IPS-15b (cell line): ENCODE results near the gene CRABP2.

Source experiments
- H3K27me3 ChIP-seq: one replicate; pipeline ENCODE4 v1.6.1; 2013; ENCODE audit warnings: low read length; ENCODE audit not compliant: control insufficient read depth, insufficient read depth
- H3K36me3 ChIP-seq: one replicate; pipeline ENCODE4 v1.6.1; 2013; ENCODE audit warnings: low read length; ENCODE audit not compliant: control insufficient read depth, insufficient read depth
- H3K4me1 ChIP-seq: one replicate; pipeline ENCODE4 v1.6.1; 2013; ENCODE audit warnings: mild to moderate bottlenecking, low read length; ENCODE audit not compliant: control insufficient read depth, insufficient read depth
- H3K4me3 ChIP-seq: one replicate; pipeline ENCODE4 v1.5.1; 2013; ENCODE audit warnings: low read depth, low read length
- H3K9ac ChIP-seq: one replicate; pipeline ENCODE4 v1.6.1; 2013; ENCODE audit warnings: low read depth, mild to moderate bottlenecking, low read length
- H3K9me3 ChIP-seq: one replicate; pipeline ENCODE4 v1.6.1; 2013; ENCODE audit warnings: mild to moderate bottlenecking, low read length; ENCODE audit not compliant: control insufficient read depth, insufficient read depth

The CRABP2 gene

DNA sequence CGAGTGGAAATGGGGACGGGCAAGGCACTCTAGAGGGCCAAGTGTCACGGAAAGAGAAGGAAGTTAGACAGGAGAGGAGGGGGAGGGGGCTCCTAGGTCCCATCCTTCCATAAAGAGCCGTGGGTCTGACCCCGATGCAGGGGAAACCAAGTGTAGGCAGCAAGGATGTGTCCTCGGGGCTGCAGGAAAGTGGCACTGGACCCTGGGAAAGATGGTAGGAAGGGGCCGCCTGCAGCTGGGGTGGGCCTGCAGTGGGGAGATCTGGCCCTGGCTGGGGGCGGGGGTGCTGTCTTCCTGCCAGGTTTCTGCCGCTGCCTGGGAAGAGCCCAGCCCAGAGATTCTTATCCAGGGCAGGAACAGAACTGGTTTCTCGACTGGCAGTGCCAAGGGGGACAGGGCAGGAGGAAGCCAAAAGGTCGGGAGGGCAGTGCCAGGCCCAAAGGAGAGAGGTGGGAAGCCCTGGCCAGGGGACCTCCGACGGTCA lies 12.9 kb downstream of the CRABP2 start:
- peaks cover 37% of the 10 kb centered on the region for H3K4me1 ChIP-seq
- peak overlapping the region; percentile 48 for H3K4me3 ChIP-seq
- no peaks in the 10 kb centered on the region for H3K36me3 ChIP-seq
- H3K9me3 ChIP-seq: no peaks in the 10 kb centered on the region
- peak overlapping the region; percentile 47 for H3K9ac ChIP-seq
- no peaks in the 10 kb centered on the region for H3K27me3 ChIP-seq

DNA sequence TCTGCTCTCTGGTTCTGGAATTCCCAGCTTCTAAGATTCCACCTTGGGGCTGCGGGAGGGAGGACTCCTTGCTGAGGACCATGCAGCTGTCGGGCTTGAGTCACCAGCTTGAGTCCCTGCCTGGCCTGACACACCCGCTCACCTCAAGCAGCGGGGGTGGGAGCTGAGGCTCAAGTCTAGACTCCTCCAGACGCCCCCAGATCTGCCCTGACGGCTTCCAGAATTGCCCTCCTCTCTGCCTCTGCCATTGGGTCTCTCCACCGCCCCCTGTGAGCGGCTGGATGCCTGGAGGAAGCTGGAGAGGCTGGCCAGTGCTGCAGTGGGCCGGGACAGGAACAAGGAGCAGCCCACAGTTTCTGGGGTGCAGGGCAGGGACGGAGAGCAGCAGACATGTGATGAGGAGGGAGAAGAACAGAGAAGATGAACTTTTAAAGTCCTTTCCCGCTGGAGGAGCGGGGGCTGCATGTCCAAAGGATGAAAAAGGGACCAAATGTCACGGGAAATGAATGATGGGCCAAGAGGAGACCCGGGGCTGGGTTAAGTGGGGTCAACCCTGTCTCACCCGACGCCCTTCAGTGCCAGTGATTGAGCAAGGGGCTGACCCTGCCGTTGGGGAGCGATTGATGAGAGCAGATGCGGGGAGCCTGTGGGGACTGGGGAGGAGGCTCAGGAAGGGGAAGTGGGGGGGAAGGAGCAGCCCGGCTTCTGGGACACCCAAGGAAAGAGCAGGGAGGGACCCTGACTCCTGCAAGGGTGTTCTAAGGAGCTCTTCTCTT lies 13.5 kb downstream of the CRABP2 start:
- H3K4me1 ChIP-seq: peaks cover 37% of the 10 kb centered on the region
- no peaks in the 10 kb centered on the region for H3K27me3 ChIP-seq
- H3K4me3 ChIP-seq: peak overlapping the region; percentile 48
- no peaks in the 10 kb centered on the region for H3K36me3 ChIP-seq
- peak overlapping the region; percentile 54 for H3K9ac ChIP-seq
- no peaks in the 10 kb centered on the region for H3K9me3 ChIP-seq

DNA sequence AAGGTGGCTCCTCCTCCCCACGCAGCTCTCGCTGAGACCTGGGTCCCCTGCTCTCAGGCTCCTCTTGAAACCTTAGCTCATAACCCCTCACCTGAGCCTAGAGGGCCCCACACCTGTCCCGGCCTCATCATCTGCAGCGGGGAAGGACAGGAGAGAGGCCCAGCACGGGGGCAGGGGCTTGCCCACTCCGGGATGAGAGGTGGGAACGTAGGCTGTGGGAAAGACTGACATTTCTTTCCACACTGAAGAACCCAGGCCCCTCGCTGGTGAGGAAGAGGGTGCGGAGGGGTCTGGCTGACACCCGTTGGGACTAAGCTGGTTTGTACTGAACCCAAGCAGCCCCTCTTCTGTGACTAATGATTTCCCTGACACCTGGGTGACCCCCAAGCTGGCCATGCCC lies 14.2 kb downstream of the CRABP2 start:
- H3K36me3 ChIP-seq: no peaks in the 10 kb centered on the region
- H3K9me3 ChIP-seq: no peaks in the 10 kb centered on the region
- H3K4me3 ChIP-seq: peak overlapping the region; percentile 48
- H3K27me3 ChIP-seq: no peaks in the 10 kb centered on the region
- H3K4me1 ChIP-seq: peaks cover 37% of the 10 kb centered on the region
- H3K9ac ChIP-seq: peak overlapping the region; percentile 54

DNA sequence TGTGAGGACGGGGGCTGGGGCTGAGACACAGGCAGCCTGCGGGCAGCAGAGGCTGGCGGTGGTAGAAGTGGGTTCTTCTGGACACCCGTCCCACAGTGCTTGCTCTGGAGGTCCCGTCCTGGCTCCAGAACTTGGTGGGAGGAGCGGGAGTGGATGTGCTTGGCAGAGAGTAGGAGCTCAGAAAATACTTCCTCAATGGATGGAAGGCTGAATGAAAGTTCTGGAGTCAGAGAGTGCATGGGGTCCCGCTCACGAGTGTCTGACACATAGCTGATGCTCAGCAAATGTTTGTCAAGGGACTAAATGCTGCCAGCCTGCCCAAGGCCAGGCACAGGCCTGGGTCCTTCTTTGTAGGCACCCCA lies 14.7 kb downstream of the CRABP2 start:
- peak overlapping the region; percentile 32 for H3K9ac ChIP-seq
- peak overlapping the region; percentile 48 for H3K4me3 ChIP-seq
- H3K36me3 ChIP-seq: no peaks in the 10 kb centered on the region
- H3K27me3 ChIP-seq: no peaks in the 10 kb centered on the region
- no peaks in the 10 kb centered on the region for H3K9me3 ChIP-seq
- peaks cover 37% of the 10 kb centered on the region for H3K4me1 ChIP-seq

DNA sequence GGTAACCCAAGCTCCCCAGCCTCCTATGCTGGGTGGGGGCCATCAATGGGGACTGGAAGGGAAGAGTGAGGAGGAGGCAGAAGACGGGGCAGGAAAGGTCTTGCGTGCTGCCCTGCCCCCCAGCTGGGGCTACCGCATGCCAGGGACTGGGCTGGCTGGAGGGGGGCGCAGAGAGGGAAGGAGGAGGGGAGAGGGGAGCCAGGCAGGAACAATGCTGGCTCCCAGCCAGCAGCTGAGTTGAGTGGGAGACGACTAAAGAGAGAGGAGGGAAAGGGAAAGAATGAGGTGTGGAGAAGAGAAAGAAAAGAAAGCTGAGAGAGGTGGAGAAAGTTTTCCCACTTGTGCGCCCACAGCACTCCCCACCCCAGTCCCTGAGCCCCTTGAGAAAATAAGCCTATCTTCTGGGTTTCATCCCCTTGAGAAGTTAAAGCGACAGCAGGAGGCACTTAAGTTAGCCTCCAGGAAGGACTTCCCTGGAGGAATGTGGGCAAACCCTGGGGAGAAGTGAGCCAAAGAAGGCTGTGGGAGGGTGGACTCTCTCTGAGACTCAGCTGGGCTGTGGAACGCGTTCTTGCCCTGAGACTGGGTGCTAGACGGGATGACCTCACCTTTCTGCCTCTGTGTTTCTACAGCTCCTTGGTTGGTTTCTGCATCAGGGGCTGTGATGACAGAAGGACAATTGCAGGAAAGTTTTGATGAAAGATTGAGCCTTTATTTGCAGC lies 15.3 kb downstream of the CRABP2 start:
- peak overlapping the region; percentile 48 for H3K4me3 ChIP-seq

DNA sequence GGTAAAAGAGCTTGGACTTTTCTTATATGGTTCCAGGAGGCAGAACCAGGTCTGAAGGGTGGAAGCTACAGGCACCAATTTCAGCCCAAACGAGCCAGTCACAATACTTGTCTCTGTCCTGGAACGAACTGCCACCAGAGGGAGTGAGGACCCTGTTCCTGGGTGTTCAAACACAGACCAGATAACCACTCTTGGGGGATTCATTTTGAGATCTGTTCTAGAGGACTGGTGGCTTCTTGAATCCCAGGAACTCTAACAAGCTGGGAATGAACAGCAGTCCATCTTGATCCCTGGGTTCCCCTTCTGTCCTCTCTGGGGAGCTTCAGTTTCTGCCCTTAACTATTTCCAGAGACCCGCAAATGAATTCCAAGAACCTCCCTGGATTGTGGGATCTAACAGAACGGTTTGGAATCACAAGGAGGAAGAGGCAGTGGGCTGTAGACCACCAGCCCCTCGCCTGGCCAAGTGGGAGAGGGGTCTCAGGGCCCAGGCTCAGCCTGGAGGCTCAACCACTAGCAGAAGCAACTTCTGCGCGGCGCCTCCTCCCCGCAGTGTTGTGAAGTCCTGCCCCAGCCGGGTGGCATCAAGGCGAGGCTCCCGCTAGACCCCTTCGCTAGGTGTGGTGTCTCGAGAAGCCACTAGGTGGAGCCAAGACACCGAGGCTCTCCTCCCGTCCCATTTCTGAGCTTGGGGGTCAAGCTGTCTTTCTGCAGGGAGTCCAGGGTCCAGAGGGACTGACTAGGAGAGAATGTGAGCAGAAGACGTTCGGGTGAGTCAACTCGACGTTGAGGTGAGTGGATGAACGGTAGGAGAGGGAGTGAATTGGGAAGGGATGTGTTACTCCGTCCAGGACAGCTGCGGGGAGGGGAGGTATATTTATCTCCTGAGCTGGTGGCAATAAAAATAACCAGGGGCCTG lies 16.1 kb downstream of the CRABP2 start:
- no peaks in the 10 kb centered on the region for H3K9me3 ChIP-seq
- H3K9ac ChIP-seq: peak overlapping the region; percentile 13
- no peaks in the 10 kb centered on the region for H3K27me3 ChIP-seq
- peak overlapping the region; percentile 48 for H3K4me3 ChIP-seq
- H3K4me1 ChIP-seq: peaks cover 32% of the 10 kb centered on the region
- H3K36me3 ChIP-seq: no peaks in the 10 kb centered on the region

More for the DNA sequence above, 15.3 kb downstream of the CRABP2 start:
- no peaks in the 10 kb centered on the region for H3K9me3 ChIP-seq
- no peak overlapping the region for H3K9ac ChIP-seq
- H3K27me3 ChIP-seq: no peaks in the 10 kb centered on the region
- peaks cover 37% of the 10 kb centered on the region for H3K4me1 ChIP-seq
- H3K36me3 ChIP-seq: no peaks in the 10 kb centered on the region

DNA sequence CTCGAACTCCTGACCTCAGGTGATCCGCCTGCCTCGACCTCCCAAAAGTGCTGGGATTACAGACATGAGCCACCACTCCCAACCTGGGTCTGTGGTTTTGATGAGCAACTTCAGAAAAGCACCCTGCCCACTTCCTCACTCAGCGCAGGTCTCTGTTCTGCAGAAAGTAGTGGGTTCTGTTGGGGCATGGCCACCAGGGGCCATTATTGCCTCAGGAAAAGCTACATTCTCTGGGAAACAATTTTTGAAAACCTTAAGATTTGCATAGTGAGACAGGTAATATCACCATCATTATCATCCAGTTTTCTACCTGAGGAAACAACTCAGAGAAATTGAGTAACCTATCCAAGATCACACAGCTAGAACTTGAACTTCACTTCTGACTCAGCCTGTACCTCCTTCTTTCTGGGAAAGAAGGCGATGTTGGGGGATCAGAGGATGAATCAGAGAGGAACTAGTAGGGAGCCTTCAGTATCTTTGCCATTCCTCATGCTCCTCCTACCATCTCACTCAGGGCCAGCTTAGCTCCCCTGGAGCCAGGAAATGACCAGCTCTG lies 21.1 kb downstream of the CRABP2 start:
- H3K4me3 ChIP-seq: no peak overlapping the region
- H3K9ac ChIP-seq: no peak overlapping the region
- no peaks in the 10 kb centered on the region for H3K36me3 ChIP-seq
- no peaks in the 10 kb centered on the region for H3K9me3 ChIP-seq
- no peaks in the 10 kb centered on the region for H3K27me3 ChIP-seq
- H3K4me1 ChIP-seq: peaks cover 6% of the 10 kb centered on the region

DNA sequence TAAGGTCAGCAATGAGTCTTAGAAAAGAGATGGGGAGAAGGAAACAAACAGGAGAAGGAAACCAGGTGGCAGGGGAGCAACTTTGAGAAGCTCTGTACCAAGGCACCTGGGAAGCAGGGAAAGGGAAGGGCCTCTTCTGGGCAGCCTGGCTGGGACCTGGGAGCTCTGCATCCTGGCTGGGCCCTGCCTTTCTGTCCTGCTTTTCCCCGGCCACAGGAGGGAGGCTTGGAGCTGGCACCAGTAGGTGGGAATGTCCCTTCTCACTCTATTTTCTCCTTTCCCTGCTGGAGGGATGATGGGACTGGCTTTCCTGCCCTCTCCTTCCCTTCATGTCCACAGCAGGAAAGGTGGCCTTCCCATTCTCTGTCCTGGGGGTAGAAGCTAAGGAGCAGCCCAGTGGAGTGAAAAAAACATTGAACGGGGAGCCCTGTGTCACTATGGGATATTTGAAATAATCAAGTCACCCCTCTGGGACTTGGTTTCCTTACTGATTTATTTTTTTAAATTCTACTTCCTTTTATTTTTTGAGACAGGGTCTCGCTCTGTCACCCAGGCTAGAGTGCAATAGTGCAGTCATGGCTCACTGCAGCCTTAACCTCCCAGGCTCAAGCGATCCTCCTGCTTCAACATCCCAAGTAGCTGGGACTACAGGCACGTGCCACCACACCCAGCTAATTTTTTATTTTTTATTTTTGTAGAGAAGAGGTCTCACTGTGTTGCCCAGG lies 23.1 kb downstream of the CRABP2 start:
- no peak overlapping the region for H3K9ac ChIP-seq
- H3K9me3 ChIP-seq: no peaks in the 10 kb centered on the region
- H3K4me3 ChIP-seq: no peak overlapping the region
- no peaks in the 10 kb centered on the region for H3K36me3 ChIP-seq
- peaks cover 7% of the 10 kb centered on the region for H3K27me3 ChIP-seq
- peaks cover 12% of the 10 kb centered on the region for H3K4me1 ChIP-seq

DNA sequence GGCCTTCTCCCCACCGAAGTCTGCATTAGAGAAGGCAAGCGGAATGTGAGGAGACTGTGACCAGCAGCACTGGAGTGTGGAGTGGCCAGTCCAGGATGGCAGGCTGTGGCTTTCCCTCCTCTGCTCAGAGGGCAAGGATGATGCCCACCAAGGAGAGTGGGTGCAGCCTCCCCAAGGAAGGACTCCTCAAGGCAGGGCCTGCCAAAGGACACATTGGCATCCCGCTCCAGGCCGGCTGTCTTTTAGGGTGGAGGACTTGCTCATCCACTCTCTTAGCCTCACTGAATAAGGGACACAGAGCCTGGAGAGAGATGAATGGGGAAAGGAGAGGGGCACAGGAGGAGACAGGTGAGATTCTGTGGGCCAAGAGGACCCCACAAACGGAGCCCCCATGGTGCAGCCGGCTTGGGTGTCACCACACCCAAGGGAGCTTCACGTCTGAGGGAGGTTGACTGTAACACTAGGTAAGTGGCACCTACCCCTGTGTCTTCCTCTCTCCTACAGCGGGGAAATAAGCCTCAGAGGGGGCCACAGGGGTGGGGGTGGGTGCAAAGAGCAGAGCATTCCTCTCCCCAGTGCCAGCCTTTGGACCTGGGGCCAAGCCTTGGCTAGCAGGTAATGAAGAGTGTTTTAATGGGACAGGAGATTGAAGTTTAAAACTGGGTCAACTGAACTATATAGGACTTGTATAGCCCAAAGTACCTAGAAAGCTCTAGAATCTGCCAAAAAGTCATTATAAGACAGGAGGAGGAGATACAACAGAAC lies 24.0 kb downstream of the CRABP2 start:
- no peak overlapping the region for H3K4me3 ChIP-seq
- H3K36me3 ChIP-seq: no peaks in the 10 kb centered on the region
- H3K4me1 ChIP-seq: peaks cover 12% of the 10 kb centered on the region
- H3K9me3 ChIP-seq: no peaks in the 10 kb centered on the region
- H3K9ac ChIP-seq: no peak overlapping the region
- peaks cover 7% of the 10 kb centered on the region for H3K27me3 ChIP-seq

DNA sequence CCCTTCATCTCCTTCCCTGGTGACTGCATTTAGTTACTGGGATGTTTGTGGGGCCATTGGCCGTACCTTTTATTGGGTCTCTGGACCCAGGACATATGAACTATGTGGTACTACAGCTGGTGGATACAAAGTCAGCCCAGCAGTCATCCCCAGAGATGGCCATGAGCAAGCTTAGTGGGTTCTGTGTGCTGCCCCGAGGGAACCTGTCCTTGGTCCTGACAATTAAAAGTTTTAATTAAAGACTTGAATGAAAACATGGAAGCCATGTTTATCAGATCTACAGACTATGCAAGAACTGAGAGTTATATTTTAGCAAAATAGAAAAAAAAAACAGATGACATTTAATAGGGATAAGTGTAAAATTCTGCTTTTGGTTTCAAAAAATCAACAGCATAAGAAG lies 25.3 kb downstream of the CRABP2 start:
- Histone ChIP-seq H3K36me3 (peaks cover 3% of the 10 kb centered on the region), H3K4me1 (peaks cover 15% of the 10 kb centered on the region), H3K4me3 (no peak overlapping the region), H3K27me3 (peaks cover 7% of the 10 kb centered on the region), H3K9me3 (no peaks in the 10 kb centered on the region), H3K9ac (no peak overlapping the region)
